Measurements from ENCODE around the gene SLC9A7.

DNA sequence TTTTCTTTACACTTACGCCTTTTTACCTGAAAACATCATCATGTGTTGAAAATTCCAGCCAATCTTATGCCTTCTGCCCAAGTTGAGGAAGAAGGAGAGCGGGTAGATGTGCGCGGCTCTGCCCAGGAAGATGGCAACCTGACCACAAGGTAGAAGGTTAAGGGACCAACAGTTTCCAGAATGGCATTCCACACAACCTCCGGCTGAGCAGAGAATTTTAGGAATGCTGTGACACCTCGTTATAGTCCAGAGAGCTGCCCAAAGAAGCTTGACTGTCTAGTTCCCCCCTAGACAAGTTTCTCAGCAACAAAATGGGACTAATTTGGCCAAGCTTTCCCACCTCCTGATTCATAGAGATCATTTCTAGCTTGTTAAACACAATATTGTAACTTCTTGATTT, 110.3 kb downstream of the SLC9A7 start:
- TF ChIP-seq CTCF (IDR thresholded peaks at IDR 0.05) = no peak
- TF ChIP-seq EZH2 (IDR thresholded peaks at IDR 0.05) = no peak

All from neural progenitor cell (in vitro differentiated cells).